HCT116 (cell line): Measurements from ENCODE around the gene BNIP5. TPM values are rescaled to one million over a fixed set of nuclear protein-coding genes. Genes with fewer than 3 reads are reported as not detected.

Source experiments
- ATAC-seq: fragments of 200-7000 bp; cut with Tn5 transposase; 2 replicates; pipeline ENCODE4 v1.9.1; 2020; ENCODE audit warnings: mild to moderate bottlenecking, moderate library complexity
- BruUV-seq: library from RNA; stranded (reverse); fragments of 400-500 nt; replicated peaks from 2 replicates; lab custom pipeline; 2021; lab: Mats Ljungman, UMichigan
- CTCF ChIA-PET: fragments of 300-600 bp; sonication (Branson Sonifier 250); formaldehyde crosslinking; loops from one replicate; lab custom pipeline; 2021; ENCODE audit warnings: antibody characterized with exemption; lab: Charles Lee
- POLR2A ChIA-PET: fragments of 300-600, 350-600 bp; sonication (Branson Sonifier 250); formaldehyde crosslinking; loops from one replicate; lab custom pipeline; 2021; ENCODE audit warnings: antibody characterized with exemption; lab: Charles Lee
- RAD21 ChIA-PET, 2 experiments: fragments of 300-600 bp; sonication (Branson Sonifier 250); formaldehyde crosslinking; loops; one replicate each; lab custom pipeline; 2023; ENCODE audit warnings: low total read pairs in 2 of 2; ENCODE audit not compliant: uncharacterized antibody in 2 of 2, unreplicated experiment in 2 of 2, low non-redundant PET in 1 of 2; lab: Charles Lee
- DNase-seq: peaks from one replicate; pipeline ENCODE4 v3.0.0-alpha.2; 2010; ENCODE audit warnings: low read depth, low spot score
- H2AFZ ChIP-seq: fragments of 200-600 bp; shearing (Covaris generic), sonication (generic); 2 replicates; pipeline ENCODE4 v1.6.1; 2017; ENCODE audit warnings: low read depth, mixed run types, mixed read lengths, antibody characterized with exemption, low read length; ENCODE audit not compliant: poor library complexity, severe bottlenecking
- H3K27ac ChIP-seq: 2 replicates; pipeline ENCODE4 v1.5.1; 2012; ENCODE audit warnings: low read depth, low read length
- H3K27me3 ChIP-seq: fragments of 200-600 bp; sonication (generic); 2 replicates; pipeline ENCODE4 v1.6.1; 2016; ENCODE audit warnings: mixed run types, low read length, mixed read lengths; ENCODE audit not compliant: insufficient read depth
- H3K36me3 ChIP-seq, 2 experiments: fragments of 200-500 bp in 1 of 2; fragments of 200-600 bp in 1 of 2; sonication (Bioruptor generic) in 1 of 2; sonication (generic) in 1 of 2; 2 replicates each; pipeline versions ENCODE4 v1.5.1 to v1.6.1; 2014 to 2016; ENCODE audit warnings: low read length in 2 of 2, inconsistent platforms in 1 of 2, mixed read lengths in 1 of 2, mixed run types in 1 of 2; ENCODE audit not compliant: insufficient read depth in 2 of 2, control insufficient read depth in 1 of 2
- H3K4me1 ChIP-seq, 2 experiments: fragments of 200-600 bp in 1 of 2; sonication (generic) in 1 of 2; 2 replicates each; pipeline versions ENCODE4 v1.5.1 to v1.6.1; 2012 to 2017; ENCODE audit warnings: low read length in 2 of 2, inconsistent platforms in 1 of 2, mild to moderate bottlenecking in 1 of 2, mixed read lengths in 1 of 2, mixed run types in 1 of 2, moderate library complexity in 1 of 2; ENCODE audit not compliant: insufficient read depth in 2 of 2, control insufficient read depth in 1 of 2
- H3K4me2 ChIP-seq: fragments of 200-600 bp; sonication (generic); 2 replicates; pipeline ENCODE4 v1.6.1; 2017; ENCODE audit warnings: mixed run types, low read length, mixed read lengths
- H3K4me3 ChIP-seq, 2 experiments: fragments of 200-600 bp in 1 of 2; sonication (generic) in 1 of 2; replicated peaks in 1 of 2; 2 replicates each; pipeline ENCODE4 v1.5.1; 2011 to 2016; ENCODE audit warnings: low read length in 2 of 2, control low read depth in 1 of 2, low read depth in 1 of 2, mild to moderate bottlenecking in 1 of 2, mixed read lengths in 1 of 2, mixed run types in 1 of 2
- H3K79me2 ChIP-seq: fragments of 200-600 bp; sonication (generic); 2 replicates; pipeline ENCODE4 v1.6.1; 2017; ENCODE audit warnings: mild to moderate bottlenecking, mixed run types, low read length, moderate library complexity, mixed read lengths; ENCODE audit not compliant: insufficient read depth
- H3K9ac ChIP-seq: fragments of 200-600 bp; sonication (generic); 2 replicates; pipeline ENCODE4 v1.6.1; 2016; ENCODE audit warnings: low read length, mixed read lengths
- H3K9me2 ChIP-seq: fragments of 200-600 bp; sonication (generic), shearing (Covaris generic); 2 replicates; pipeline ENCODE4 v1.6.1; 2017; ENCODE audit warnings: mixed run types, mild to moderate bottlenecking, moderate library complexity; ENCODE audit not compliant: insufficient read depth
- H3K9me3 ChIP-seq, 2 experiments: fragments of 200-500 bp in 1 of 2; fragments of 200-600 bp in 1 of 2; sonication (Bioruptor generic) in 1 of 2; sonication (generic) in 1 of 2; 2 replicates each; pipeline ENCODE4 v1.6.1; 2014 to 2017; ENCODE audit warnings: low read length in 2 of 2, mixed read lengths in 2 of 2, inconsistent platforms in 1 of 2, low read depth in 1 of 2, mild to moderate bottlenecking in 1 of 2, mixed run types in 1 of 2, moderate library complexity in 1 of 2; ENCODE audit not compliant: control insufficient read depth in 1 of 2, insufficient read depth in 1 of 2
- H4K20me1 ChIP-seq: fragments of 200-600 bp; sonication (generic), shearing (Covaris generic); 2 replicates; pipeline ENCODE4 v1.6.1; 2017; ENCODE audit warnings: mixed run types, mild to moderate bottlenecking, moderate library complexity; ENCODE audit not compliant: insufficient read depth
- CBX3 ChIP-seq: IDR thresholded peaks from 2 replicates; pipeline ENCODE4 v1.6.1; 2012; ENCODE audit warnings: low read depth
- CTCF ChIP-seq, 3 experiments: fragments of 200-600 bp in 1 of 3; sonication (generic) in 1 of 3; IDR thresholded peaks in 2 of 3; conservative IDR thresholded peaks in 1 of 3; 2 replicates each; pipeline ENCODE4 v1.5.1; 2012 to 2017; ENCODE audit warnings: low read depth in 2 of 3, low read length in 2 of 3, antibody characterized with exemption in 1 of 3, borderline replicate concordance in 1 of 3, control low read depth in 1 of 3, mild to moderate bottlenecking in 1 of 3, mixed read lengths in 1 of 3, mixed run types in 1 of 3, moderate library complexity in 1 of 3; ENCODE audit not compliant: insufficient read depth in 1 of 3
- MAX ChIP-seq: IDR thresholded peaks from 2 replicates; pipeline ENCODE4 v1.6.1; 2012
- RAD21 ChIP-seq: IDR thresholded peaks from 2 replicates; pipeline ENCODE4 v1.6.1; 2012; ENCODE audit warnings: low read depth, mild to moderate bottlenecking
- ZBTB33 ChIP-seq: IDR thresholded peaks from 2 replicates; pipeline ENCODE4 v1.6.1; 2011; ENCODE audit warnings: mild to moderate bottlenecking, low read length, moderate library complexity; ENCODE audit not compliant: insufficient replicate concordance; ENCODE audit errors: extremely low read depth
- intact Hi-C: fragments of 100-400 bp; cut with micrococcal nuclease; formaldehyde crosslinking; loops from 2 replicates; pipeline ENCODE4 v1.10.0; 2022
- total RNA-seq: library from RNA; stranded (reverse); gene quantifications from one replicate; pipeline ENCODE4 v1.2.1, GENCODE V29; 2021; ENCODE audit not compliant: unreplicated experiment

Gene BNIP5
- total RNA-seq, 1 experiment from 2014 or later = not detected

GRCh38 chr6:36360241-36361054 is 23.8 kb upstream of the BNIP5 start:
- Histone ChIP-seq H3K4me2 (peak overlapping the region; percentile 27; the same call in 1 of the 2 replicates), H3K4me3 (no peak overlapping the region), H3K9me3 (no peaks in the 10 kb centered on the region), H3K27me3 (no peaks in the 10 kb centered on the region), H2AFZ (peak overlapping the region; percentile 79), H3K9ac (no peak overlapping the region), H3K36me3 (no peaks in the 10 kb centered on the region), H4K20me1 (no peaks in the 10 kb centered on the region), H3K9me2 (no peaks in the 10 kb centered on the region), H3K27ac (no peak overlapping the region), H3K79me2 (no peaks in the 10 kb centered on the region), H3K4me1 (peaks cover 0 to 4% of the 10 kb centered on the region in 2 experiments; a peak in 1 of 4 replicates)
- ChIA-PET CTCF (interaction anchor here (0.8 to 1.1 kb wide), 7 partner anchors 20 to 838 kb away, joined by 3 to 6 read pairs (median 3); no protein-coding TSS in a partner anchor), POLR2A (interaction anchor here (0.6 to 0.7 kb wide), 3 partner anchors 55 to 873 kb away, joined by 3 read pairs; no protein-coding TSS in a partner anchor), RAD21 (interaction anchor here in 1 of 2 experiments (1.0 kb wide), 1 partner anchor 58 kb away, joined by 3 read pairs; no protein-coding TSS in a partner anchor)
- no TSS peak for BruUV-seq
- intact Hi-C loops = loop anchor here (1.0 kb wide), 3 partner anchors 58 to 333 kb away; partner anchors contain the start of gene MAPK14
- ATAC-seq = peak; percentile 97
- DNase-seq = peak; percentile 60
- peak; percentile 77 to 86 (median 85) for TF ChIP-seq CTCF (IDR thresholded peaks at IDR 0.05 in 2 of 3, conservative IDR thresholded peaks at IDR 0.05 in 1 of 3; ENCODE audit: borderline replicate concordance in 1 of 3, insufficient read depth in 1 of 3, low read depth in 2 of 3, low read length in 2 of 3)
- TF ChIP-seq CBX3 = no peak
- no peak for TF ChIP-seq ZBTB33
- no peak for TF ChIP-seq MAX
- peak; percentile 94 for TF ChIP-seq RAD21
